Endothelial cell (in vitro differentiated cells): ENCODE data around the gene PSTPIP1. TPM values are rescaled to one million over a fixed set of nuclear protein-coding genes. Genes with fewer than 3 reads are reported as not detected.

Experiments
- DNase-seq: peaks from one replicate; pipeline ENCODE4 v3.0.0; 2021; ENCODE audit warnings: low spot score
- H3K27ac Mint-ChIP-seq: one replicate; pipeline ENCODE4 v1.8.0; 2021; ENCODE audit warnings: mixed read lengths, inconsistent platforms; ENCODE audit not compliant: unreplicated experiment
- H3K27me3 Mint-ChIP-seq: one replicate; pipeline ENCODE4 v1.8.0; 2021; ENCODE audit warnings: mild to moderate bottlenecking, moderate library complexity, mixed read lengths, inconsistent platforms; ENCODE audit not compliant: unreplicated experiment
- H3K36me3 Mint-ChIP-seq: one replicate; pipeline ENCODE4 v1.8.0; 2021; ENCODE audit warnings: mild to moderate bottlenecking, low read depth, mixed read lengths, inconsistent platforms; ENCODE audit not compliant: unreplicated experiment
- H3K4me1 Mint-ChIP-seq: one replicate; pipeline ENCODE4 v1.8.0; 2021; ENCODE audit warnings: mild to moderate bottlenecking, mixed read lengths, inconsistent platforms; ENCODE audit not compliant: unreplicated experiment
- H3K4me3 Mint-ChIP-seq: one replicate; pipeline ENCODE4 v1.8.0; 2021; ENCODE audit warnings: mild to moderate bottlenecking, mixed read lengths, inconsistent platforms; ENCODE audit not compliant: unreplicated experiment
- H3K9me3 Mint-ChIP-seq: one replicate; pipeline ENCODE4 v1.8.0; 2021; ENCODE audit warnings: mixed read lengths, inconsistent platforms; ENCODE audit not compliant: unreplicated experiment
- CTCF ChIP-seq: fragments of 200-600 bp; sonication (generic); IDR thresholded peaks from one replicate; pipeline ENCODE4 v1.5.0; 2021; ENCODE audit warnings: antibody characterized with exemption; ENCODE audit not compliant: unreplicated experiment
- total RNA-seq: library from RNA; stranded (reverse); fragmentation: NEBNext Ultra II Directional; extraction: Animal tissue kit (Norgen Biotek cat#: 25700); gene quantifications from one replicate; pipeline ENCODE4 v1.2.1, GENCODE V29; 2021; ENCODE audit not compliant: unreplicated experiment

The PSTPIP1 gene
- total RNA-seq, 1 donor from 2014 or later = not detected

GRCh38 chr15:77074350-77074749 is 79.4 kb downstream of the PSTPIP1 start:
- TF ChIP-seq CTCF = no peak
- H3K27me3 Mint-ChIP-seq = peaks cover 6% of the 10 kb centered on the region

DNA sequence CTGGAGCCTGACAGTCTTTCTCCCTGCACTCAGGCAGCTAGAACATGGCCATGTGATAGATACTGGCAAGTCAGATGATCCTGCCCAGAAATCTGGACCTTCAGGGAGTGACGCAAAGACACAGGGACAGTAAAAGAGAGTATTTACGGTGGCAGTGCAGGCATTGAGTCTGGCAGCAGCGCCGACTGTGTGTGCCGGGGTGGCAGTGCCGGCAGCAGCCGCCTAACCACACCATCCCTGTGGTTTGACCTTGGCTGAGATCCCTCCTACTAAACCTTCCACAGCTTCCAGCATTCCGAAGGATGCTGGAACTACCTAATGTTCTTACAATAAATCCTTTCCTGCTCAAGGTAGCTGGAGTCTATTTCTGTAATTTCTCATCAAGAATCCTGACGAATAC is 80.6 kb downstream of the PSTPIP1 start:
- Mint-ChIP-seq H3K36me3 (peaks cover 5% of the 10 kb centered on the region), H3K27ac (no peak overlapping the region), H3K9me3 (no peaks in the 10 kb centered on the region), H3K27me3 (peaks cover 6% of the 10 kb centered on the region), H3K4me3 (no peak overlapping the region), H3K4me1 (peaks cover 7% of the 10 kb centered on the region)
- DNase-seq = no peak
- TF ChIP-seq CTCF = no peak

More at GRCh38 chr15:77074350-77074749, 79.4 kb downstream of the PSTPIP1 start:
- Mint-ChIP-seq H3K36me3 (peaks cover 5% of the 10 kb centered on the region), H3K9me3 (no peaks in the 10 kb centered on the region), H3K4me3 (no peak overlapping the region), H3K27ac (no peak overlapping the region), H3K4me1 (peaks cover 14% of the 10 kb centered on the region)
- DNase-seq = no peak

- H3K9me3 Mint-ChIP-seq = no peaks in the 10 kb centered on the region
- peaks cover 5% of the 10 kb centered on the region for H3K36me3 Mint-ChIP-seq
- no peak overlapping the region for H3K4me3 Mint-ChIP-seq
- TF ChIP-seq CTCF = no peak
- no peak overlapping the region for H3K27ac Mint-ChIP-seq
- H3K4me1 Mint-ChIP-seq = peaks cover 5% of the 10 kb centered on the region
- H3K27me3 Mint-ChIP-seq = peaks cover 5% of the 10 kb centered on the region
- no peak for DNase-seq
Observed at GRCh38 chr15:77076323-77076915, 81.5 kb downstream of the PSTPIP1 start.

GRCh38 chr15:77081971-77082370 is 87.0 kb downstream of the PSTPIP1 start:
- no peak for TF ChIP-seq CTCF
- no peak overlapping the region for H3K27ac Mint-ChIP-seq
- no peak overlapping the region for H3K4me3 Mint-ChIP-seq
- DNase-seq = no peak
- H3K9me3 Mint-ChIP-seq = no peaks in the 10 kb centered on the region
- H3K4me1 Mint-ChIP-seq = peaks cover 4% of the 10 kb centered on the region
- no peaks in the 10 kb centered on the region for H3K36me3 Mint-ChIP-seq
- H3K27me3 Mint-ChIP-seq = peaks cover 2% of the 10 kb centered on the region

- Mint-ChIP-seq H3K36me3 (no peaks in the 10 kb centered on the region), H3K4me1 (peaks cover 4% of the 10 kb centered on the region)
Observed at GRCh38 chr15:77083381-77084160, 88.6 kb downstream of the PSTPIP1 start.

More at GRCh38 chr15:77083381-77084160, 88.6 kb downstream of the PSTPIP1 start:
- Mint-ChIP-seq H3K27ac (no peak overlapping the region), H3K27me3 (peaks cover 1% of the 10 kb centered on the region), H3K4me3 (no peak overlapping the region), H3K9me3 (no peaks in the 10 kb centered on the region)
- TF ChIP-seq CTCF = no peak
- peak; percentile 23 for DNase-seq
